ENCODE data around the gene DDX46.

DNA sequence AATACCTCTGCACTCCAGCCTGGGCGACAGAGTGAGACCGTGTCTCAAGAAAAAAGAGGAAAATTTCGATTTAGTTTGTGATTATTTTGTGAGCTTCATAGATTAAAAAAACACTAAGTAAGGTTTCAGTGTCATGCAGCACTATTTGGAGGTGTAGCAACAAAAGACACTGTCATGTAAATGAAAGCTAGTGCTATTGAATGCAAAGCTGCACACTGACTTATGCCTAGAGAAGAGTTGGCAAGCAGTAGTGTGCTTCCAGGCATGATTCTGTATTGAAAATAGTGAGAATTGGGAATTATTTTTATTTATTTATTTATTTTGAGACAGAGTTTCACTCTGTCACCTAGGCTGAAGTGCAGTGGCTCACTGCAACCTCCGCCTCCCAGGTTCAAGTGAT lies 34.5 kb downstream of the DDX46 start:
- TF ChIP-seq EZH2 (IDR thresholded peaks at IDR 0.05; ENCODE audit: insufficient read depth, poor library complexity, severe bottlenecking) (no peak), EZH2phosphoT487 (IDR thresholded peaks at IDR 0.05; ENCODE audit: insufficient read depth, low read depth) (no peak)
